Measurements from ENCODE around the gene CASQ2. TPM values are rescaled to one million over a fixed set of nuclear protein-coding genes. Genes with fewer than 3 reads are reported as not detected.

Gene CASQ2
- polyA plus RNA-seq, 5 donors: 0.46 to 13.8 (median 0.79) TPM

DNA sequence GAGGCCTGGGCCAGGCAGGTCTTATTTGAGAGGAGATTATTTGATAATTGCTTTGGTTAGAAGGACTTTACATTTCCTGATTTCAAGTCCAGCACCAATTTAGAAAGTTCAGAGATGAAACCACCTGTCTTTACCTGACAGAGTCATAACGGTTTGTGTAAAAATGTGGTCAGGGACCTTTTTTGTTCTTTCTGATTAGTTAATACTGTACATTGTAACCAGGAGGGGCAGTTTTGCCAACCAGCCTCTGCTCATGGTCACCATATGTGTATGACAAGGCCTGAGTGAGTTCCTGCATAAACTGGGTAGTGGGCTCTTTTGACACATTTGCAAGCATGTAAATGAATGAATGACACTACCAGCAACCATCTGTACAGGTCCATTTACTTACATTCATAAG lies 70.9 kb downstream of the CASQ2 start:
- no peak for DNase-seq

DNA sequence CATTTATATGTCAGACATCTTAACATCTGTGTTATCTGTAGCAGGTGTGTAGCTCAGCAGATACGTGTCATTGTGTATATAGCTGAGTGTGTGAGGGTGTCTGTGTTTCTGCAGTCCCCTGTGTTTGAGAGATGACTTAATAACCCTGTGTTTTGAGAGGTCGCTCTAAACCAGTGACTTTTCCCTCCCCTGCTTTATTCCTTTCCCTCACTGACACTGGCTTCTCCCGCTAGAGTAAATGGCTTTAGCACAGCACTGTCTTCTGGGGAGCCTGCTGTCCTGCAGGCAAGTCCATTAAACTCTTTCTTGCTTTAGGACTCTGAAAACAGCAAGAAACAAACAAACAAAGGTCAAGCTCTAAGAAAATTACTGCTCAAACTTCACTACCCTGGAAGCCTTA lies 73.7 kb downstream of the CASQ2 start:
- DNase-seq: no peak

DNA sequence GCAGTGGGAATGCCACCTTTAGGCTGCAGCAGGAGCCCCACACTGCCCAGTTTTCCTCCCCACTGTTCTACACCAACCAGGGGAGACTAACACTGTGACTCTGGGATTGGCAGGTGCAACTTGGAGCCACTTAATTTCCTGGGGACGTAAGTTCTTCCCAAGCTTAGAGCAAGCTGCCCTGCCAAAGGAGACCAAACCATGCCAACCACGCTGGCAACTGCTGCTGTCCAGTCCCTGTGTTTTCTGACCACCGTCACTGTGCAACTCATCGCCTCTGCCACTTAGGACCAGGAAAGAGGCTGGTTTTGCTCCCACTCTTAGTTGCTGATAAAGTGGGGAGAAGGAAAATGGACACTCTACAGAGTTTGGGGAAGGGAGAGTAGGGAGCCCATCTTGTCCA lies 76.3 kb downstream of the CASQ2 start:
- no peak for DNase-seq

DNA sequence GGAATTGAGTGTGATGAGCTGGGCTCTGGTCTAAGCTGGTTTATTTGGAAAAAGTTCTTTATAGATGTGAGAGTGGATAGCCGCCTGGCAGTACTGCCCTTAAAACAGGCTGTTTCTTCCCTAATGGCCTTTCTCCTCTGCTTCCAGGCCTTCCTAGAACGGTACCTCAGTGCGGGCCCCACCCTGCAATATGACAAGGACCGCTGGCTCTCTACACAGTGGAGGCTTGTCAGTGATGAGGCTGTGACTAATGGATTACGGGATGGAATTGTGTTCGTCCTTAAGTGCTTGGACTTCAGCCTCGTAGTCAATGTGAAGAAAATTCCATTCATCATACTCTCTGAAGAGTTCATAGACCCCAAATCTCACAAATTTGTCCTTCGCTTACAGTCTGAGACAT lies 77.5 kb downstream of the CASQ2 start:
- no peak for DNase-seq

DNA sequence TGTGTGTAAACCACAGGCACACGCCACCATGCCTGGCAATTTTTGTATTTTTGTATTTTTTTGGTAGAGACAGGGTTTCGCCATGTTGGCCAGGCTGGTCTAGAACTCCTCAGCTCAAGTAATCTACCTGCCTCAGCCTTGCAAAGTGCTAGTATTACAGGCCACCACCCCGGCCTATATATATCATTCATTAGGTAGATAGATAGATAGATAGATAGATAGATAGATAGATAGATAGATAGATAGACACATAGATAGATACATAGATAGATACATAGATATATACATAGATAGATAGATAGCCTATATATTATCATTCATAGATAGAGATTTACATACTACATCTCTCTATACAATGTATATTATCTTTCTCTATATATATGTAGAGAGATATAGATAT lies 80.8 kb downstream of the CASQ2 start:
- no peak for DNase-seq

DNA sequence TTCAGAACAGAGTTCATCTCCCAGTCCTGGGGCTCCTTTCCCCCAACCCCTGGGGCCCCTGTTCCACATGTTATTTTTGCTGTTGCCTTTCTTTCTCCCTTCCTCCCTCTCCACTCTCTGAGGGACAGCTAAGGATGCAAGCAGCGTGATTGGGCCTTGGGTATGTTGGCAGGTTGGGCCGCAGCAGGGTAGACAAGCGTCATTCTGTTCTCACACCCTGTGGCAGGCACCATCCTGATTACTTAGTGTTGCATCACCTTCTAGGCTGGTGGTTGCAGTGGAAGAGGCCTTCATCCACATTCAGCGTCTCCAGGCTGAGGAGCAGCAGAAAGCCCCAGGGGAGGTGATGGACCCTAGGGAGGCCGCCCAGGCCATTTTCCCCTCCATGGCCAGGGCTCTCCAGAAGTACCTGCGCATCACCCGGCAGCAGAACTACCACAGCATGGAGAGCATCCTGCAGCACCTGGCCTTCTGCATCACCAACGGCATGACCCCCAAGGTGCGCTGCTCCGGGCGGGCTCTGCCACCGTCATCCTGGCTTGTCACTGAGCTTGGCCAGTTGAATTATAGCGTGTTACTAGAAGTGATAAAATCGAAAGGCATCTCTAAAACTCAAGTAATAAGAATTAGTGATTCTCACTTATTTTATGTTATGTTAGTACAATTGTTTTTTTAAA lies 83.3 kb downstream of the CASQ2 start:
- no peak for DNase-seq

DNA sequence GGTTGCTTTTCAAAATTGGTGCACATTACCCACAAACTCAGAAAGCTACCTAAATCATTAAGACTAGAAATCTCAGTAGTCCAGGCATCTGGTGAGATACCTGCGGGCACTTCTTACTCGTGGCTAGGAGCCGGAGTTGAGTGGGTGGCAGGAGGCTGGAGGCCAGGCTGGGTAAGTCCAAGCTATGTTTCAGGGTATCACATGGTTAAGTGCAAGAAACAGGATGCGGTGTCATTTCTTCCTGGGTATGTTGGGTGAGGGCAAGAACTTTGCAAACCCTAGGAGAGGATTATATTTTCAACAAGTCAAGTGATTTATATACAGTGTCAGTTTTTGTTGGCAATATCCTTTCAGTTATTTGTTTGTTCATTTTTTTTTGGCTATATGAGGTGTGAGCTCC lies 85.7 kb downstream of the CASQ2 start:
- DNase-seq: no peak

DNA sequence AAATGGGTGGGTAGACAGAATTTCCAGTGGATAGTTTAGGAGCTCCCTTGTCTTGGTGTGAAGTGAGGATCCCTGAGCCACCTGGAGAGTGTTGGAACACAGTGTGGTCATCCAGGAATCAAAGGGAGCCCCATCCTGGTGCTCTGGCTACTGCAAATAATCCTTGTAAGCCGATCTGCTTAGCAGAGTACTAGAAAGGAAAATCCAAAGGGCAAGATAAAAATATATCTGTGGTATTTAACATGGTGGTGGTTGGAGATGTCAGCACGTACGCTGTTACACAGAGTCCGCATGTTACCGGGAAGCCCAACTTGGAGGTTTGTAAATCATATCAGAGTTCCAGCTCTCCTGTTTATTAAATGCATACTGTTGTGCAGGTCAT lies 87.8 kb downstream of the CASQ2 start:
- DNase-seq: no peak

DNA sequence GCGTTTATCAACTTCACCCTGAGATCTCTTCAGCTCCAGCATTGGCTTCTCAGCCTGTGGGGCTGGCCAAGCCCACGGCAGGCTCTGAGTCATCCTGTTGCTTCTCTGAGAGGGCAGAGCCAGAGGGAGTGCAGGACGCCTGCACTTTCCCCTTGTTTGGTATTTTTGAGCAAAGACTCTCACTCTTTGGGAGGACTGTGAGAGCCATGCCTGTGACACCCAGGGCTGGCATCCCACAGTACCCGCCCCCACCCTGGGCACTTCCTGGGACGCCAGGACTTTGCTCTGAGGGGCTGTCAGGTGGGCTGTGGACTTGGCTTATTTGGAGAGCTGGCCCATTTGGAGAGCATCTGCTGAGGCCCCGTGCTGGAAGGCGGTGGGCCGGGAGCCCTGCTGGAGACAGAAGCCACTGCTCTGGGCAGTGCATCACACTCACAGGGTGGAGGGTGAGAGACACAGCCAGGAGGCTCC lies 89.3 kb downstream of the CASQ2 start:
- DNase-seq: no peak

DNA sequence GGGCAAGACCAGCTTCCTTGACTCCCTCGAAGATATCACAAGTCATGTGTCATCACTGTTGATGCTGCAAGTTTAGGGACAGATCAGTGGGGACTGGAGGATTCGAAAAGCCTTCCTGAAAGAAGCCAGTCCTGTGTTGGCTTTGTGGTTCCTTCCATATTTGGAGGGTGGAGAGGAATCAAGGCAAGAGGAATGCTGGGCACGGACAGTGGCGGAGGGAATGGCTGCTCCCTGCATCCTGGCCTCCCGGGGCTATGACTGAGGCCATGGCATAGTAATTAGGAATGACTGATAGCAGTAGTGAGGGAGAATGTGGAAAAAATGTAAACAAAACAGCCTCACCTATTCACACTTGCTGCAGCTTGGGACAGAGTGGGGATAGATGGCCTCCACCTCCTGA lies 90.4 kb downstream of the CASQ2 start:
- no peak for DNase-seq

DNA sequence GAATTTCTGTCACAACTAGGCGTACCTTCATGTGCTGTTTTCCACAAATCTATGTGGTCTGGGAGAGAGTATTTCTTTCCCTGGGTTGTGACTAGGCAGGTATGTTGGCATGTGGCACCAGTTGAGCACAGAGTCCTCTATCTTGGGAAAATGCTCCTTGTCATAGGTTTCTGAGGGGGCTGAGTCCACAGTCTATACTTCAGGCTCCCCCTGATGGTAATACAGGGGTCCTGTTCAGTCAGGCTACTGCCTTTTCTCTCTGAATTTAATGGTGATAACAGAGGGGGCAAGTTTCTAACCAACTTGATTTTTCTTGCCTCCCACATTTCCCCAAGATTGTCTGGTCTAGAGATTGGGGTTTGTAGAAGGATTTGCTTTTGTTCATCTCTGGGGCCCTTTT lies 90.9 kb downstream of the CASQ2 start:
- no peak for DNase-seq

DNA sequence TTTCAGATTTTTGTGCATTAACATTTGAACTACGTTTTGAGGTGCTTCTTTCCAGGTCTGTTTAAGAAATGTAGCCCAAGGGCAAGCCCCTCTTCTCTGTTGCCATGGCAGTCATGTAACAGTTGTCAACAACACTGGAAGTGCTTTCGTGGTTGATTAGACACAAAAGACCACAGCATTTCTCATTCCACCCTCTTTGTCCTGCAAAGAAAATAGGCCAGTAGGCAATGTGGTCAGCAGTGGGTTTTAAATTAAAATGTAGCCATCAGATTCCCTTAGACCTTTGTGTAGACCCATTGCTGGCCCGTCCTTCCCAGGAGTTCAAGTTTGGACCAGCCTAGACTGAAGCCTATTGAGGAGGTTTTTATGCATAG lies 91.3 kb downstream of the CASQ2 start:
- DNase-seq: no peak

DNA sequence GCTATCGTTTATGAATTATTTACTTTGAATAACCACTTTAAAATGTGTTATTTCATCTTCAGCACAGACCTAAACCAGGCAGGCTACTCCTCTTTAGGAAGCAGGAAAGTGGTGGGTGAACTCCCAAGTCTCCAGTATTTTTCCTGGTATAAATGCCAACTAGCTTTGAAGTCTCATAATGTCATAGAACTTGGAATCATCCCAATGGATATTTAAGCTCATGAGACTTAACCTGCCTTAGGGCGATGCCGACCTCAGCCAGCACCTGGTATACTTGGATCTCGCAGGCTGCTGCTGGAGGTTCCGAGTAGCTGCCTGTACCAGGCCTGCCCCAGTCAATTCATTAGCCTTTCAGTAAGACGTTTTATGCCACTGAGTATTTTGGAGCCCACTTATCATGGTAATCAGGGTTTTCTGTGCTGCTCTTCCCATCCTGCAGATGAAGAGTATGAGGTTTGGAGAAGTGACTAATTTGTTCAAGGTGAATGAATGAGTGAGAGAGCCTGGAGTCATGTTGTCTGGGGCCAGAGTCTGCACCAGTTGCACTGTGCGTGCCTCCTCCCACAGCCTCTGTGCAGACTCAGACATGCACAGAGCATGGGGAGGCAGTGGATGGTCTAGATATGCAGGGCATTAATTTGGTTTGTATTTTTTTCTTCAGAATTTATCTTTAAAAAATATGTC lies 91.9 kb downstream of the CASQ2 start:
- DNase-seq: no peak

DNA sequence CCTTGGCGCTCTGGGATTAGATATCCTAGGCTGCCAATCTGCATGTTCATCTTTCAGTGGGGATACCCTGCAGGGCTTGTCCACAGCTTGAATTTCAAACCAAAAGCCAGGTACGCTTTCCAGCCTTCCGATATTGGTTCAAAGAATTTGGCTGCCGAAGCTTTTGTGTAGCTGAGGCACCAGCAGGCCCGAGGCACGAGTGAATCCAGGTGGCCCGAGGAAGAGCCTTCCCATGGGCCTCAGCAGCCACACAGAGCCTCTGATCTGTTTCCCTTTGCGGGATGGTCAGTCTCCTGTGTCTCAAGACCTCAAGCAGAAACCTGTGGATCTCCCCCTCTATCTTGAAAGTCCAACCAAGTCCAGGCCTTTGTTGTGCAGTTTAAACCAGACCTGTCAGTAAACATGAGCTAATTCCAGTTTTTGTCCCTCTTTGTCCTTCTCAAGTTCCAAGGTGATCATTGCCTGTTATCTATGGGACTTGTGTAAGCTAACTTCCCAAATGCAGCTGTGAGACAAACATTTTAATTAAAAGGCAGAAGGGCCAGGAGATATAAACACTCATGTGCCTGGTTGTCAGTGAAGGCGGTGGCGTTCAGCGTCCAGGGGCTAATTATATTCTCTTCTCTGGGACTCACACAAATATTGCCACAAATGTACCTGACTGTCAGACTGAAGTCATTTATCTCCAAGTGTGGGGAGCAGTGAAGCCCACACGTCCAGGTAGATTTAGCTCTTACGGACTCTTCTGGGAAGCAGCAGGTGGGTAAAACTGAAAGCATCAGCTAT lies 96.1 kb downstream of the CASQ2 start:
- DNase-seq: no peak

DNA sequence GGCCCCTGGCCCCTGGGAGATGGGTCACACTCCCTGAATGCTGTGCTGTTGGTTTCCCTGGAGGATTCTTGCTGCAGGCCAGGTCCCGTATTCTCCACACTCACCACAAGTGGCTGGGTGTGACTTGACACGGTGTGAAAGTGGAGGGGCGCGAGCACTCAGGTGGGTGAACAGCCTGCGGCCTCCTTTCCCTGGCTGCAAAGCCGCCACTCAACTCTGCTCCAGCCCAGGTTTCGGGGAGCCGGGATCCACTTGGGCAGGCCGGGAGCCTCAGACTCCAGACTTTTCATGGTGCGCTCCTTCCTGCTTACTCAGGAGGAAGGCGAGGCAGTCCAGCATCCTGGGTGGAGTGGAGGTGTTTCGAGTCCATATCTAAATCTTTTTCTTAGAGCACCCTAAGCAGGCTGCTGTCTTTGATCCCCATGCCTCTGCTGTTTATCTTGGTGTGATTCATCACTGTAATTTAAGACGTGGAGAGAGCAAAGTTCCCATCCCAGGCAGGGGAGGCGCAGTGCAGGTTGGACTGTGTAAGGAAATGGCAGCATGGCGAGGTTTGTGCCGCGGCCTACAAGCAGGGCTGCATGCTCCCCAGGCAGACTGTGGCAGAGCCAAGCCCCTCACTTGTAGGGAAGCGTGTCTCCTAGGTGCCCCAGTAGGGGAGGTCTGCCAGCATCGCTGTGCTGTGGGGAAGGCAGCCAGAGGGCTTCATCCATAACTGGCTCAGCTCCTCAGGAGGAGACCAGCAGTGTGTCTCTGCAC lies 97.2 kb downstream of the CASQ2 start:
- DNase-seq: no peak

DNA sequence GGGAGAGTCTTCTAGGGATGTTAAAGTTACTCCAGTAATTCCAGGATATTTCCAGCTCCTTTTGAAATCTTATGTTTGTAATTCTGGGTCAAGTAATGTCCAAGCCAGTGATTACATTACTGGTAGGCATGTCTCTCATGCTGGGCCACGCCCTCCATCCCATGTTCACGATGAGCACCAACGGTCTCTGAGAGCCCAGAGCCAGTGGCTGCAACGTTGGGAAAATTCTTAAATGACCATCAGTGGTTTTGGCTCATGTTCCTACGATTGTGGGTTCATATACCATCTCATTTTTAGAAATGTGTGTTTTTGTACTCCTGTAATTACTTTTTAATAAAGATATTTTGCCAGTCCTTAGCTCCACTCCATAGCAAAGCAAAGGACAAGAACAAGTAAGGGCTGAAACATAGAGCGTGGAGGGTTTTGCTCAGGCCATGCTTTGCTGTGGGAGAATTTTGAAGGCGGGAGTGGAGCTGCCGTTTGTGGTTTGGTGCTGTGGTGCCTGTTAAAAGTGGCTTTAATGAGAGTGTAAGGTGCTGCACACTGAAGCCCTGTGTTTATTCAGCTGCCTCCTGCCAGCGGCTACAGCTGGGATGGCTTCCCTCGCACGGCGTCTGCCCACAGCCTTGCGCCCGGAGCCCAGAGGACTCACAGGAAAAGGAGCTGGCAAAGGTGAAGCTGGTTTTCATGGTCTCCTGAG lies 97.9 kb downstream of the CASQ2 start:
- DNase-seq: no peak

DNA sequence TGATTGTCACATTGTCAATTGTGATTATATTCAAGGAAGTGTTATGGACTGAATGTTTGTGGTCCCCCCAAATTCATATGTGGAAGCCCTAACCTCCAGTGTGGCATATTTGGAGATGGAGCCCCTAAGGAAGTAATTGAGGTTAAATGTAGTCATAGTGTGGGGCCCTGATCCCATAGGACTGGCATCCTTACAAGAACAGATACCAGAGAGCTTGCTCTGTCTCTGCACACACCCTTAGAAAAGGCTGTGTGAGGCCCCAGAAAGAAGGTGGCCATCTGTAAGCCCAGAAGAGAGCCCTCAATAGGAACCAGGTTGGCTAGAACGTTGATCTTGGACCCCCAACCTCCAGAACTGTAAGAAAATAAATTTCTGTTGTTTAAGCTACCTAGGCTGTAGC lies 98.6 kb downstream of the CASQ2 start:
- no peak for DNase-seq

DNA sequence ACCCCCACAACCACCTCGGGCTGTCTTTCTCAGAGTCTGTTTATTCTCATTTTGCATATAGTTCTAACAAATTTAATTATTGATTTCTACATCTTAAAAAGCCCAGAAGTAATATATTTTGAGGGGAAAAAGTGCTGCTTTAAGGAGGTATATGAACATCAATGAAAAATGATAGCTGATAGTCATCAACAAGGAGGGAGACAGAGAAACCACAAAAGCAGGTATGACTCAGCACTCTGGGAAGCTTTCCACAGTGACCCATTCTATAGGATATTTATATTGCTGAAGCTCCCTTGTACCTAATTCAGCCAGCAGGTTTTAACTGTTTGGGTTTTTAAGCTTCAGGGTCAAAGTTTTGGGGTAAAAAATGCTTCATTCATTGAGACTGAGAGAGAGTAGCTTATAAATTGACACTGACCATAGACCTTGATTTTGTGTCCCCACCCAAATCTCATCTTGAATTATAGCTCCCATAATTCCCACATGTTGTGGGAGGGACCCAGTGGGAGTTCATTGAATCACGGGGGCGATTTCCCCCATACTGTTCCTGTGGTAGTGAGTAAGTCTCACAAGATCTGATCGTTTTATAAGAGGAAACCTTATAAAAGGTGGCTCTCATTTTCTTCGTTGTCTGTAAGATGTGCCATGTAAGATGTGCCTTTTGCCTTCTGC lies 99.4 kb downstream of the CASQ2 start:
- DNase-seq: no peak

DNA sequence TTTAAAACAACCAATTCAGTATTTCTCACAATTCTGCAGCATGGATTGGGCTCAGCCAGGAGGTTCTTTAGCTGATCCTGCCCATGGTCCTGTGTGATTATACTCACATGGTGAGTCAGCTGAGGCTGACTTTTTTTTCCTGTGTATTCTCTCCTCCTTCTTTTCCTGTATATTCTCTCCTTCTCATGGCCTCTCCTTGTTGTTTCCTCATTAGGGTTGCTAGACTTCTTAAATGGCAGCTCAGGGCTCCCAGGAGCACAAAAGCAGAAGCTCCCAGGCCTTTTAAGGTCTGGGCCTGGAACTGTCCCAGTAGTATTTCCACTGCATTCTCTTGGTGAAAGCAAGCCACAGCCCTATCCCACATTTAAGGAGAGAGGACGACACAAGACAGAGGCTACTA lies 99.9 kb downstream of the CASQ2 start:
- DNase-seq: no peak

DNA sequence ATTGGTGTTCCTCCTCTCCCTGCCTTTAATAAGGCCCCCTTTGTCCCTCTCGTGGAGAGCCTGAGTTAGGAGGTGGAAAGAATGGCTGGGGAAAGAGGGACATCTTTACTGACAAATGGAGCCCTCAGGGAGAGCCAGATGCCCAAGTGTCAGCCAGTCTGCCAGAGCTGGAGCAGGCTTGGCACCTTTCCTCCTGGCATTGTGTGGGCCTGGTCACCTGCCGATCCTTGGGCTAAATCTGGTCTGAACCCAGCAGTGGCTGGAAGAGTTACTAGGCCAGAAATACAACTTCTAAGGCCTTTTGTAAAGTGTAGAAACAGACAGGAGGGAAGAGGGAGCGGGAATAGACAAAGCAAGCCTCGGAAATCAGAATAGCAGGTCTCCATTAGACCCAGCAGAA lies 101.8 kb downstream of the CASQ2 start:
- no peak for DNase-seq

DNA sequence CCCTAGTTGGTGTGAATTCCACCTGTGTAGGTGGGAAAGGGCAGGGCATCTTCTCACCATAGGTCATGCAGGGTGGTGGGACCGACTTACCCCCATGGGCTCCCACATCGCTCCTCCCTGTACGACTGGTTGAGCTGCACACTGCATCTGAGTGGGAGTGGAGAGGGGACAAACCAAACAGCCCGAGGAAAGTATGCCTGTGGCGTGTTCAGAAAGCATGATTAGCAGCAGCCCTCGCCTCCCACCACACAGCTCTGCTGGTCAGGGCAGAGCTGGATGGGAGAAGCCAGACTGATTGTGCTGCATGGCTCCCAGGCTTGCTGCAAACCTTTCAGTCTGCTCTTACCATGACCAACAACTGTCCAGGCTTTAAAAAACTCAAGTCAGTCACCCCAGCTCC lies 102.3 kb downstream of the CASQ2 start:
- no peak for DNase-seq

All from right lung (tissue), 5 donors.